Activated CD8-positive, alpha-beta memory T cell treated with anti-CD3 and anti-CD28 coated beads, Interleukin-2, amount 50 U/mL, for 1 hour (primary cell): ENCODE results near the gene NOB1.
"Not testable (repeated sequence)": the region's sequence is repeated elsewhere in the genome, so short reads cannot be mapped to it uniquely, and the experiment has no call there.

Experiments
- DNase-seq: peaks from one replicate; pipeline ENCODE4 v3.0.0-alpha.2; 2020; ENCODE audit errors: extremely low read depth

NOB1 gene

DNA sequence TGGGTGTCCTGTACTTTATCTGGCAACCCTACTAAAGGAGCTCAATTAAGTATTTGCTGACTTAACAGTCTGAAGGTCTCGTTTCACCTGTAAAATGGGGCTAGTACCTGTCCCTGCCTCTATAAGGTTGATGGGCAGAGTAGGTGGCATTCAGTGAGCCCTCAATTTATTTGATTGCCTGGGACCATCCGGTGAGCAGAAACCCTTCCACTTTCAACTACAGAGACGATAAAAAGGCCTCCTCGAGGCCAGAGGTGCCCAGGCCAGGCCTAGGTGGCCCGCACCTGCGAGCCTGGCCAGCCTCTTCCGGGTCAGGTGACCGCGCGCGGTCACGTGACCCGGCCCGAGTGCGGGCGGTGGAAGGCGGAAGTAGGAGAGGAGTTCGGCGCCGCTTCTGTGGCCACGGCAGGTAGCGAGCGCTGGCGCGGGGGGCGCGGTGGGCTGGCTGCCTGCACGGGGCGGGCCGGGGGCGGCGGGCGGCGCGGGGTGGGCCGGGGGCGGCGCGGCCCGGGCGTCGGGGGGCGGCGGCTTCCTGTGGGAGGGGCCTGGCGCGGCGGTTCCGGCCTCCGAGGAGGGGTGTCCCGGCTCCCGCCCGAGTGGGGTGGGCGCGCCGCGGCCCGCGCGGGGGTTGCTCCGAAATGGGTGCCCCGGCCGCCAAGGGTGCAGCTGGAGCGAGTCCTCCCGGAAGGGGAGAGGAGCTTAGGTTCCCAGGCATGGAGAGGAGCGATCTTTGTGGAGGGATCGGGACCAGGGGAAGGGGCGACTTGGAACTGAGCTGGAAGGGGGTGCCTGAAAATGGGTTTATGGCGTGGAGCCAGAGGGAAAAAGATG lies 7.5 kb upstream of the NOB1 start, which contains the start of gene WWP2:
TSS of gene WWP2 (plus strand) at position 350 of the 831 bp plus-strand sequence. CDS start 24,679 bp downstream, outside the sequence.
- DNase-seq, result peak; percentile 20

- not testable (repeated sequence) for DNase-seq
These were observed 2.6 kb upstream of the NOB1 start for GRCh38 chr16:69757375-69757774.

GRCh38 chr16:69756705-69757104 lies 2.0 kb upstream of the NOB1 start:
- no peak for DNase-seq

GRCh38 chr16:69754143-69754468 lies 620 bp downstream of the NOB1 start:
- DNase-seq, result no peak

GRCh38 chr16:69748694-69749345 lies 5.9 kb downstream of the NOB1 start:
- no peak for DNase-seq

DNA sequence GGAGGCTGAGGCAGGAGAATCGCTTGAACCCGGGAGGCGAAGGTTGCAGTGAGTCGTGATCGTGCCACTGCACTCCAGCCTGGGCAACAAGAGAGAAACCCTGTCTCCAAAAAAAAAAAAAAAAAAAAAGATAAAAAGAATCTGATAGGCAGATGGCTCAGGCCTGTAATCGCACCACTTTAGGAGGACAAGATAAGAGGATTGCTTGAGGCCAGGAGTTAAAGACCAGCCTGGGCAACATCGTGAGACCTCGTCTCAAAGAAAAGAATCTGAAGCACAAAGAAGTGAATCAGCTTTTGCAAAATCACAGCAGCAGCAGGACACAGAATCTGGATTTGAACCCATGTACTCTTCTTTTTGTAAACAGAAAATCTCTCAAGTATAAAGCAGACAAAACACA lies 7.6 kb downstream of the NOB1 start:
- DNase-seq, result no peak

DNA sequence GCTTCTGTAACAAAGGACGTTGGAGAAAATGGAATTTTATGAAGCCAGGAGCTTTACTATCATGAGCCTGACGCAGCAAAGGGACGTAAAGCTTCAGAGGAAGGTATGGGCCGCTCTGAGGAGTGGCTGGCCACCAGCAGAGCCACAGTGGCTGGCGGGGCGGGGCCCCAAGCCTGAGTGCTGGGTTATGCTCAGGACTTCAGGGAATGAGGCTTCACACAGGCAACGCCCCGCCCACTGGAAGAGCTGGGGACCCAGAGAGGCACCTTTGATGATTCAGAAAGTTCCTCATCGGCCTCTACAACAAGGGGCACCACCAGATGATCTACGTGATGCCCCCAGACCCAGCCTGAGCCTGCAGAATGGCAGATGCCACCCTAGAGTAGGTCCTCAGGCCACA lies 8.8 kb downstream of the NOB1 start:
- DNase-seq, result no peak

- DNase-seq, result no peak
These were observed 9.5 kb downstream of the NOB1 start for GRCh38 chr16:69745232-69745612.

DNA sequence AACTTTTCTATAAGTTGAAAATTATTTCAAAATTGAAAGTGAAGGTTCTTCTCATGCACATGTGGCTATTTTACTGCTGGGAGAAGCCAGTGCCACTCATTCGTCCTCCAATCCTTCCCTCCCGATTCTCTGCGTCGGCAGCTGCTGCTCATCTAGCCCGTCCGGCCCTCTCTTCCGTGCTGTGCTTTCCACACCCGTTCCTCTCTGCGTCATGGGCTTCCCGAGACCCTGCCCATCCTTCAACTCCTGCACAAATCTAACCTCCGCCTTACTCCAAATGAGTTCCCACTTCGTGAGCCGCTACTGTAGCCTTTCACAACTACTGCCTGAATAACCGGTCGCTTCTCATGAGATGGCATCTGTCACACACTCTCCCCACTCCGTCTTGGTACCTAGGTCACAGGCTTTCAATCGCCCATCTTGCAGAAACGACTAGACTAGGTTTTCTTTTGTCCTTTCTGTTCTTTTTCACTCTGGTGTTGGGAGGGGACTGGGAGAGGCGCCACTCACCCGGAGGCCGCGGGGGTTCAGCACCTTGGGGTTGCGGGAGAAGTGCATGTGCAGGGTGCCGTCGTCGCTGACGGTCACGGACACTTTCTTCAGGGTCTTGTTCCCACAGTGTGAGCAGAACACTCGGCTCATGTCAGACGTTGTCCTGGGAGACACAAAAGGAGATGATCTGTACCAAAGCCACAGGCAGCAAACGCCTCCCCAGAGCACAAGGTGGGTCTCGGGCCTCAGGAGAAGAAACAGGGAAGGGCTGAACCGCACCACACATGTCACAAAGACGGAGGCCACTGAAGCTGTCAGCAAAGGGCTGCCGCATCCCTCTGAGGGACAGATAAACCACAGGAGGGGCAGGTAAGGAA lies 10.1 kb downstream of the NOB1 start:
- no peak for DNase-seq

DNA sequence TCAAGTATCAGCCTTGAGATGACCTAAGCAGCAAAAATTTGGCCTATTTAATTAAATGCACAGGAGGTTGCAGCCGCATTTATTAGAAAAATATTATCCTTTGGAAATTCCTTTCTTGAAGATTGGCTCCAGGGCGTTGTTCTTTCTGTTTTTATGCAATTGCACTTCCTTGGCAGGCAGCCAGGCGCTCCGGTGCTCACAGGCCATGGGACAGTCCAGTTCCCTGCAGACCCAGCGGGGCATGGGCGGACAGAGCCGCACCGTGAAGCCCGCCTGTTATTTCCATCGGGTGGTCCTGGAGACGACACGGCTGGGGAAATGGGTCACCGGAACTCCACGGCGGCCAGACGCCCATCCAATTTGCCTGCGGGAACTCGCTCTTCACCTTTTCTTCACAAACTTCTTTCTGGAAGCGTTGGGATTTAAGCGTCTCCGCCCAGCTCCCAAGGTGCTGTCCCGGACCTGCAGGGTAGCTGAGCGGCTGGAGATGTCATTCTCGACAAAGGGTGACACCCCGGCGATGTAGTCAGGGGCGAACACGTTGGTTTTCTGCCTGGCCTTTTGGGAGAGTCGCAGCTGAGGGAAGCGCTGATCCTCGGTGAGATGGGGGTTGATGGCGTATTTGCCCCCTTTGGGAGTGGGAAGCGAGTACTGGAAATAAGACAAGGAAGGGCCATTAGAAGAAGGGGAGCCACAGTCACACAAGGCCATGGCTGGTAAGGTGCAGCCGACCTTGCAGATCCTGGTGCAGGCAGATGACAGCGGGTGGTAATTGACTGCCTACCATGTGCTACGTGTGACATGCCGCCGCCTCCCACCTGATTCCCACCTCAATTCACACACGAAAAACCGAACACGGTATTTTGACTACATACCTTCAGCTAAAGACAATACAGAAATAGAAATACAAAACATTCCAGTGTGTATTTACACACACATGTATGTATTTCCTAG lies 12.5 kb downstream of the NOB1 start:
- no peak for DNase-seq

DNA sequence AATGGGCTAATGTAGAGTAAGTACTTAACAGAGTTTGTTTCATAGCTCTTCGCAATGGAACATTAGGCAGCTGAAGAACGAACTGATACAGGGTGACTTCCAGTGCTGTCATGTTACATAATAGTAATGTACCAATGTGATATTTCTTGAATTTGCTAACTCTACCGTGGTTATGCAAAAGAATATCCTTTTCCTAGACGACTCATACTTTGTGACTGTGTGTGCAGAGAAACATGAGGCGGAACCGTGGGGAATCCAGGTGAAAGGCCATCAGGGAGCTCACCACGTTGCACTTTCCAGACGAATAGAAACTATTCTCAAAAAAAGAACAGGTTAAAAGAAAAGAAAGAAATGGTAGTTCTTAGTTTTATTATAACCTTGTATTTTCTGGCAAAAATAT lies 13.2 kb downstream of the NOB1 start:
- DNase-seq, result no peak

GRCh38 chr16:69732101-69732500 lies 22.6 kb downstream of the NOB1 start:
- DNase-seq, result no peak

GRCh38 chr16:69731280-69731679 lies 23.4 kb downstream of the NOB1 start:
- not testable (repeated sequence) for DNase-seq

DNA sequence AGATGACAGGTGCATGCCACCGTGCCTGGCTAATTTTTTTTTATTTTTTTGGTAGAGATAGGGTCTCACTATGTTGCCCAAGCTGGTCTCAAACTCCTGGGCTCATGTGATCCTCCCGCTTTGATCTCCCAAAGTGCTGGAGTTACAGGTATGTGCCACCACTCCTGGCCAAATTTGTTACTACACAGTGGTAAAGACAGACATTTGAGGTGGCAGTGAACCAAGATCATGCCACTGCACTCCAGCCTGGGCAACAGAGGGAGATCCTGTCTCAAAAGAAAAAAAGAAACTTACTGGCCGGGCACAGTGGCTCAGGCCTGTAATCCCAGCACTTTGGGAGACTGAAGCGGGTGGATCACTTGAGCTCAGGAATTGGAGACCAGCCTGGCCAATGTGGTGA lies 25.7 kb downstream of the NOB1 start:
- DNase-seq, result not testable (repeated sequence)

DNA sequence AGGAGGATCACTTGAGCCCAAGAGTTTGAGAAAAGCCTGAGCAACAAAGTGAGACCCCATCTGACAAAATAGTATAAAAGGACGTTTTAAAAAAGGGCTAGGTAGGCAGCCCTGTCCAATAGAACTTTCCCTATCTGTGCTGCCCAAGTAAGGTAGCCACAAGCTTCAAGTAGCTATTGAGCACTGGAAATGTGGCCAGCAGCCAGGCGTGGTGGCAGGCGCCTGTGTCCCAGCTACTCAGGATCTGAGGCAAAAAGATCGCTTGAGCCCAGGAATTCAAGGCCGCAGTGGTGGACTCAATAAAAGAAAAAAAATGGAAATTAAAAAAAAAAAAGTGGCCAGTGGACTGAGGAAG lies 26.8 kb downstream of the NOB1 start:
- no peak for DNase-seq

- DNase-seq, result peak; percentile 47
These were observed 28.2 kb downstream of the NOB1 start, which contains the start of gene NQO1 for GRCh38 chr16:69726313-69727060. NQO1 (minus strand) TSS chr16:69726560; CDS start chr16:69726439, 121 bp downstream.

DNA sequence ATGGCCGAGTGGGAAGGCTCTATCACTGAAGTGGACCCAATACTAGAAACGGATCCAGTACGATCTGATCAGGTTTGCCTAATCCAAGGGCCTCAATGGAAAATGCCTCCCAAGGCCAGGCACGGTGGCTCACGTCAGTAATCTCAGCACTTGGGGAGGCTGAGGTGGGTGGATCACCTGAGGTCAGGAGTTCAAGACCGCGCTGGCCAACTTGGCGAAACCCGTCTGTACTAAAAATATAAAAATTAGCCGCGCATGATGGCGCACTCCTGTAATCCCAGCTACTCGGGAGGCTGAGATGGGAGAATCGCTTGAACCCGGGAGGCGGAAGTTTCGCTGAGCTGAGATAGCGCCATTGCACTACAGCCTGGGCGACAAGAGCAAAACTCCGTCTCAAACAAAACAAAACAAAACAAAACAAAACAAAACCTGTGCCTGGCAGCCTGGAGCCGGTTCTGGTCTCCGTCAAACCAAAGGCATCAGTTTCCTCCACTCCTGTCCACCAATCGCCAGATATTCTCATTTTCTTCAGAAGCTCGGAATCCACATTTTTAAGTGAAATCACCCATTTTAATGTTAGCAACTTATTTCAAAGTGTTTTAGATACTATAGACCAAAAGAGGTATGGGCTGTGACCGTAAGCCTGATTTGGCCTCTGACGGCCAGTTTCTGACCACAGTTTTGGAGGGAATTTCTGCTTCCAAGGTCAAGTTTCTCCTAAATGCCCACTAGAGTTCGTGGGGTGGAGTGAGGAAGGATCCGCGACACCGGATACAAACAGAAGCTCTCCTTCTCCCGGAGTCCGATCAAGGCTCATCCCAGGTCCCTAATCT lies 29.0 kb downstream of the NOB1 start:
- DNase-seq, result no peak

GRCh38 chr16:69724981-69725479 lies 29.7 kb downstream of the NOB1 start:
- DNase-seq, result no peak

GRCh38 chr16:69724414-69724873 lies 30.3 kb downstream of the NOB1 start:
- no peak for DNase-seq
